GM10248 (cell line): ENCODE results near the gene LRRC32.

Experiments
- CTCF ChIA-PET: fragments of 300-600 bp; sonication (Branson Sonifier 250); formaldehyde crosslinking; extraction: SDS; loops from one replicate; lab custom pipeline; 2021; ENCODE audit warnings: antibody characterized with exemption; lab: Yijun Ruan, JAX
- POLR2A ChIA-PET: fragments of 350-650 bp; sonication (Branson Sonifier 250); formaldehyde crosslinking; extraction: SDS; loops from one replicate; lab custom pipeline; 2020; ENCODE audit warnings: antibody characterized with exemption; lab: Yijun Ruan, JAX
- DNase-seq: peaks from one replicate; pipeline ENCODE4 v3.0.0; 2012; ENCODE audit errors: extremely low spot score
- CTCF ChIP-seq: IDR thresholded peaks from 2 replicates; pipeline ENCODE4 v1.5.1; 2012; ENCODE audit warnings: mild to moderate bottlenecking, low read depth; ENCODE audit errors: extremely low read depth, missing control alignments, control extremely low read depth

LRRC32 gene

GRCh38 chr11:76689313-76690260, 19.0 kb upstream of the LRRC32 start:
- TF ChIP-seq CTCF: no peak

GRCh38 chr11:76688146-76688545, 17.6 kb upstream of the LRRC32 start:
- TF ChIP-seq CTCF: no peak

More at GRCh38 chr11:76689313-76690260, 19.0 kb upstream of the LRRC32 start:
- POLR2A ChIA-PET: no interaction called here
- DNase-seq: no peak
- CTCF ChIA-PET: interaction anchor here (0.8 to 2.2 kb wide), 4 partner anchors 9 to 32 kb away, joined by 3 to 10 read pairs (median 5); no protein-coding TSS in a partner anchor

GRCh38 chr11:76686261-76687079, 15.9 kb upstream of the LRRC32 start:
- no peak for TF ChIP-seq CTCF
- ChIA-PET CTCF (interaction anchor here (1.1 to 2.9 kb wide), 6 partner anchors 10 to 233 kb away, joined by 3 to 8 read pairs (median 4); no protein-coding TSS in a partner anchor), POLR2A (no interaction called here)
- peak; percentile 66 for DNase-seq

More at GRCh38 chr11:76688146-76688545, 17.6 kb upstream of the LRRC32 start:
- ChIA-PET CTCF (interaction anchor here (0.7 to 1.5 kb wide), 2 partner anchors 34 to 89 kb away, joined by 3 read pairs; no protein-coding TSS in a partner anchor), POLR2A (no interaction called here)
- DNase-seq: no peak

GRCh38 chr11:76685831-76686230, 15.3 kb upstream of the LRRC32 start:
- ChIA-PET POLR2A (no interaction called here), CTCF (interaction anchor here (1.1 to 2.9 kb wide), 6 partner anchors 10 to 234 kb away, joined by 3 to 8 read pairs (median 4); no protein-coding TSS in a partner anchor)
- no peak for DNase-seq

GRCh38 chr11:76685237-76685636, 14.7 kb upstream of the LRRC32 start:
- POLR2A ChIA-PET: no interaction called here
- DNase-seq: no peak
- CTCF ChIA-PET: interaction anchor here (1.4 to 3.9 kb wide), 3 partner anchors 33 to 87 kb away, joined by 4 to 26 read pairs (median 8); no protein-coding TSS in a partner anchor
- no peak for TF ChIP-seq CTCF

More at GRCh38 chr11:76685831-76686230, 15.3 kb upstream of the LRRC32 start:
- no peak for TF ChIP-seq CTCF

GRCh38 chr11:76684516-76684915, 14.0 kb upstream of the LRRC32 start:
- TF ChIP-seq CTCF: no peak
- POLR2A ChIA-PET: no interaction called here
- DNase-seq: no peak
- CTCF ChIA-PET: interaction anchor here (2.9 to 3.9 kb wide), 2 partner anchors 37 to 86 kb away, joined by 8 to 26 read pairs; no protein-coding TSS in a partner anchor
